NCI-H2107 (cell line): ENCODE results near the gene SUB1.

Experiments
- DNase-seq: peaks from one replicate; lab custom pipeline; 2025; lab: John Stamatoyannopoulos, UW

The SUB1 gene

GRCh38 chr5:32645246-32645645, 59.9 kb downstream of the SUB1 start:
- no peak for DNase-seq

GRCh38 chr5:32646061-32646969, 61.0 kb downstream of the SUB1 start:
- no peak for DNase-seq

GRCh38 chr5:32651088-32651487, 65.7 kb downstream of the SUB1 start:
- DNase-seq = no peak

GRCh38 chr5:32651638-32652037, 66.3 kb downstream of the SUB1 start:
- DNase-seq = no peak
